HL-60 (cell line): ENCODE data around the gene FOXO4.
A peak's percentile ranks its signal among the peaks of the same experiment; 100 is the strongest.

Experiments
- DNase-seq, 2 experiments: peaks; one replicate each; pipeline ENCODE4 v3.0.0-alpha.2; 2010 to 2020; ENCODE audit warnings: low read depth in 1 of 2, low spot score in 1 of 2
- H3K27ac ChIP-seq: fragments of 250-450 bp; sonication (Bioruptor Pico); replicated peaks from 2 replicates; pipeline ENCODE4 v1.5.1; 2020; ENCODE audit warnings: mild to moderate bottlenecking, moderate library complexity
- H3K27me3 ChIP-seq: fragments of 250-450 bp; sonication (Bioruptor Pico); 2 replicates; pipeline ENCODE4 v1.5.1; 2021; ENCODE audit warnings: mild to moderate bottlenecking, moderate library complexity; ENCODE audit not compliant: insufficient read depth, poor library complexity, severe bottlenecking
- H3K4me3 ChIP-seq: replicated peaks from 2 replicates; pipeline ENCODE4 v1.5.1; 2011; ENCODE audit warnings: mild to moderate bottlenecking, control low read depth, low read length; ENCODE audit not compliant: insufficient read depth
- GABPA ChIP-seq: IDR thresholded peaks from 2 replicates; pipeline ENCODE4 v1.6.1; 2012; ENCODE audit warnings: low read depth
- POLR2AphosphoS5 ChIP-seq: IDR thresholded peaks from 2 replicates; pipeline ENCODE4 v1.6.1; 2012; ENCODE audit warnings: low read depth
- SPI1 ChIP-seq: IDR thresholded peaks from 2 replicates; pipeline ENCODE4 v1.6.1; 2012; ENCODE audit warnings: low read depth, mild to moderate bottlenecking, borderline replicate concordance
- TF ChIP-seq, protein P1 (sequence below): IDR thresholded peaks from one replicate; pipeline ENCODE4 v1.5.1; 2011; ENCODE audit warnings: low read length, control low read depth, inconsistent platforms; ENCODE audit not compliant: insufficient read depth
- TF ChIP-seq, protein P2 (sequence below): IDR thresholded peaks from 2 replicates; pipeline ENCODE4 v1.6.1; 2012; ENCODE audit warnings: low read depth; ENCODE audit not compliant: insufficient replicate concordance

The FOXO4 gene

DNA sequence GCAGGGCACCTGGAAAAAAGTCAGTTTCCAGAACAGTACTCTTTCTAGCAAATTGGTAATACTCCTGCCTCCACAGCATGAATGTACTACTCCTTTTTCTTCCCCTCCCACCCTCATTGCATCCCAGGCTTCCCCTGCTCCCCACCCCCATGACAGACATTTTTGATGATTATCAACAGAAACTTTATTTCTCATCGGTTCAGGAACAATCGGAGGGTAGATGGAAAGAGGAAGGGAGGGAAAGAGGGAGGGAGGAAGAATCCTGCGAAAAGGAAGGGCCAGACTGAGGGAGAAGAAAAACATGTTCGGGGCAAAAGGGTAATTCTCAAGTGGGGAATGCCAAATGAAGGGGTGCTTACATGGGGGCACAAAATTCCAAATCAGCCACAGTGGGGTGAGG is 11.6 kb downstream of the FOXO4 start:
- TF ChIP-seq POLR2AphosphoS5 = no peak
- no peak for TF ChIP-seq SPI1
- TF ChIP-seq, protein P1, sequence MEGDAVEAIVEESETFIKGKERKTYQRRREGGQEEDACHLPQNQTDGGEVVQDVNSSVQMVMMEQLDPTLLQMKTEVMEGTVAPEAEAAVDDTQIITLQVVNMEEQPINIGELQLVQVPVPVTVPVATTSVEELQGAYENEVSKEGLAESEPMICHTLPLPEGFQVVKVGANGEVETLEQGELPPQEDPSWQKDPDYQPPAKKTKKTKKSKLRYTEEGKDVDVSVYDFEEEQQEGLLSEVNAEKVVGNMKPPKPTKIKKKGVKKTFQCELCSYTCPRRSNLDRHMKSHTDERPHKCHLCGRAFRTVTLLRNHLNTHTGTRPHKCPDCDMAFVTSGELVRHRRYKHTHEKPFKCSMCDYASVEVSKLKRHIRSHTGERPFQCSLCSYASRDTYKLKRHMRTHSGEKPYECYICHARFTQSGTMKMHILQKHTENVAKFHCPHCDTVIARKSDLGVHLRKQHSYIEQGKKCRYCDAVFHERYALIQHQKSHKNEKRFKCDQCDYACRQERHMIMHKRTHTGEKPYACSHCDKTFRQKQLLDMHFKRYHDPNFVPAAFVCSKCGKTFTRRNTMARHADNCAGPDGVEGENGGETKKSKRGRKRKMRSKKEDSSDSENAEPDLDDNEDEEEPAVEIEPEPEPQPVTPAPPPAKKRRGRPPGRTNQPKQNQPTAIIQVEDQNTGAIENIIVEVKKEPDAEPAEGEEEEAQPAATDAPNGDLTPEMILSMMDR = no peak
- TF ChIP-seq, protein P2, sequence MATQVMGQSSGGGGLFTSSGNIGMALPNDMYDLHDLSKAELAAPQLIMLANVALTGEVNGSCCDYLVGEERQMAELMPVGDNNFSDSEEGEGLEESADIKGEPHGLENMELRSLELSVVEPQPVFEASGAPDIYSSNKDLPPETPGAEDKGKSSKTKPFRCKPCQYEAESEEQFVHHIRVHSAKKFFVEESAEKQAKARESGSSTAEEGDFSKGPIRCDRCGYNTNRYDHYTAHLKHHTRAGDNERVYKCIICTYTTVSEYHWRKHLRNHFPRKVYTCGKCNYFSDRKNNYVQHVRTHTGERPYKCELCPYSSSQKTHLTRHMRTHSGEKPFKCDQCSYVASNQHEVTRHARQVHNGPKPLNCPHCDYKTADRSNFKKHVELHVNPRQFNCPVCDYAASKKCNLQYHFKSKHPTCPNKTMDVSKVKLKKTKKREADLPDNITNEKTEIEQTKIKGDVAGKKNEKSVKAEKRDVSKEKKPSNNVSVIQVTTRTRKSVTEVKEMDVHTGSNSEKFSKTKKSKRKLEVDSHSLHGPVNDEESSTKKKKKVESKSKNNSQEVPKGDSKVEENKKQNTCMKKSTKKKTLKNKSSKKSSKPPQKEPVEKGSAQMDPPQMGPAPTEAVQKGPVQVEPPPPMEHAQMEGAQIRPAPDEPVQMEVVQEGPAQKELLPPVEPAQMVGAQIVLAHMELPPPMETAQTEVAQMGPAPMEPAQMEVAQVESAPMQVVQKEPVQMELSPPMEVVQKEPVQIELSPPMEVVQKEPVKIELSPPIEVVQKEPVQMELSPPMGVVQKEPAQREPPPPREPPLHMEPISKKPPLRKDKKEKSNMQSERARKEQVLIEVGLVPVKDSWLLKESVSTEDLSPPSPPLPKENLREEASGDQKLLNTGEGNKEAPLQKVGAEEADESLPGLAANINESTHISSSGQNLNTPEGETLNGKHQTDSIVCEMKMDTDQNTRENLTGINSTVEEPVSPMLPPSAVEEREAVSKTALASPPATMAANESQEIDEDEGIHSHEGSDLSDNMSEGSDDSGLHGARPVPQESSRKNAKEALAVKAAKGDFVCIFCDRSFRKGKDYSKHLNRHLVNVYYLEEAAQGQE = no peak
- TF ChIP-seq GABPA = no peak
- no peak for DNase-seq
- H3K27me3 ChIP-seq = no peaks in the 10 kb centered on the region
- peak overlapping the region; percentile 84 for H3K27ac ChIP-seq
- no peak overlapping the region for H3K4me3 ChIP-seq

DNA sequence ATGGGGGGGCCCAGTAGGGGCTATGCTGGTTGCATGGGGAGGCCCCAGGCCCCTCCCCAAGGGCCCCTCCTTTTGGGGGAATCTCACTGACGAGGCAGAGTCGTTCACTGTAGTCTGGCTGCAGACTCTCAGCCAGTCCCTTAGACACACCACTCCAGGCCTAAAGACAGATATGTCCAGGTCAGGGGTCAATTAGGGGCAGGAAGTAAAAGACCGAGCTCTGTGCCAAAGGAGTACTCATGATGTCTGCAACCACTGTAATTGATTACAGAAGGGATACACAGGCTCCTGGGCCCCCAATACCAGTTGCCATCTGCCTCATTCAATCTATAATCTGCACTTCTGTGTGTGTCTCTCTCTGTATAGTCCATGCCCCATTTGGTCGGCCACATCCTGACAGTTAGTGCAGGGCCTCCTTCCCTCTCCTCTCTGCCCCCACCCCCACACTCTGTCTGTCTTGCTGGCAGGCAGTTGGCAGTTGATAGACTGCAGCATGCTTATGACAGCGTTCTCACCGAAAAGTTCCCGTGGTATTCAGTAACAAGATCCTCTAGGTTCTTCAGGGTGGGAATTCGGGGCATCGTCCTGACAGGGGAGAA is 12.2 kb downstream of the FOXO4 start:
- peak overlapping the region; percentile 84 for H3K27ac ChIP-seq
- no peak overlapping the region for H3K4me3 ChIP-seq
- H3K27me3 ChIP-seq = no peaks in the 10 kb centered on the region
- TF ChIP-seq POLR2AphosphoS5 (peak; percentile 71), GABPA (no peak)
- DNase-seq = peak in 1 of 2 experiments; percentile 79

DNA sequence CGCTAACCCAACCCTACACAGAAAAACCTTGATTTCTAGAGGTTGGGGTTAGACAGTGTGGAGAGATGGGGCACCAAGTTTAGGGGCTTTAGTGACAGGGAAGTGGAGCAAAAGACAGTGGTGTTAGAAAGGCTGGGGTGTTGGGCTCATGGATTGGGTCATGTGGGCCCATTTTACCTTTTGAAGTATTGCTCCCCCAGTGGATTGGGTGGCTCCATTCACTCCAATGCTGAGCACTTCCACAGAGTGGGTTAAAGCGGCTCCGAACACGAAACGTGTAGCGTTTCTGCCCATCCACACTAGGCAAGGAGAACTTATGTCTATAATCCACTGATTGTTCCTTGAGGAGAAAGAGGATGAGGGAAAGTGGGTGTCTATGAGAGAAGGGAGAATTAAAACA is 13.4 kb downstream of the FOXO4 start:
- no peak overlapping the region for H3K4me3 ChIP-seq

More for the DNA sequence above, 13.4 kb downstream of the FOXO4 start:
- Histone ChIP-seq H3K27ac (peak overlapping the region; percentile 84), H3K27me3 (no peaks in the 10 kb centered on the region)
- TF ChIP-seq, protein P1 = no peak
- TF ChIP-seq SPI1 = no peak
- TF ChIP-seq, protein P2 = no peak
- no peak for TF ChIP-seq POLR2AphosphoS5
- no peak for TF ChIP-seq GABPA
- DNase-seq = no peak
